Cardiac fibroblast (primary cell): Measurements from ENCODE around the gene TRIM52.
A peak's percentile ranks its signal among the peaks of the same experiment; 100 is the strongest.

Experiments
- DNase-seq, 2 donors: peaks; one replicate each; pipeline versions ENCODE4 v3.0.0 to v3.0.0-alpha.2; 2010; ENCODE audit warnings: low read depth in 2 of 2
- H3K4me3 ChIP-seq, 2 donors: replicated peaks in 1 of 2; 1 replicate in 1 of 2; 2 replicates in 1 of 2; pipeline ENCODE4 v1.5.1; 2011; ENCODE audit warnings: low read depth in 2 of 2, low read length in 2 of 2, mild to moderate bottlenecking in 2 of 2, moderate library complexity in 1 of 2
- TF ChIP-seq, protein P1 (sequence below): IDR thresholded peaks from one replicate; pipeline ENCODE4 v1.5.1; 2011; ENCODE audit warnings: low read depth, mild to moderate bottlenecking, low read length, inconsistent platforms

TRIM52 gene

DNA sequence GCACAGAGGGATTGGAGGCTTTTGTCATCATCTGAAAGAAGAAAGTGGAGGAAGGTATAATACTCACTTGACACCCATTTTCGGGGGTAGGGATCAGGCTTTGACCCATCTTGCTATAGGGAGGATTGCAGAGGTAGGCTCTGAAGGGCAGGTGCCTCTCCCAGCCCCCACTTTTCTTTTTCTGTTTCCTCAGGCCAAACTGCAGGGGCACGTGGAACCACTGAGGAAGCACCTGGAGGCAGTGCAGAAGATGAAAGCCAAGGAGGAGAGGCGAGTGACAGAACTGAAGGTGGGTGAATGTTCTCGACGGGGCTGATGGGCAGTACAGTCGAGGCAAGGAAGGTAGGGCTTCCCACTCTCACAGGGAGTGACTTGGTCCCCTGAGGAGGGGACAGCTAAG, 30.4 kb downstream of the TRIM52 start:
- TF ChIP-seq, protein P1, sequence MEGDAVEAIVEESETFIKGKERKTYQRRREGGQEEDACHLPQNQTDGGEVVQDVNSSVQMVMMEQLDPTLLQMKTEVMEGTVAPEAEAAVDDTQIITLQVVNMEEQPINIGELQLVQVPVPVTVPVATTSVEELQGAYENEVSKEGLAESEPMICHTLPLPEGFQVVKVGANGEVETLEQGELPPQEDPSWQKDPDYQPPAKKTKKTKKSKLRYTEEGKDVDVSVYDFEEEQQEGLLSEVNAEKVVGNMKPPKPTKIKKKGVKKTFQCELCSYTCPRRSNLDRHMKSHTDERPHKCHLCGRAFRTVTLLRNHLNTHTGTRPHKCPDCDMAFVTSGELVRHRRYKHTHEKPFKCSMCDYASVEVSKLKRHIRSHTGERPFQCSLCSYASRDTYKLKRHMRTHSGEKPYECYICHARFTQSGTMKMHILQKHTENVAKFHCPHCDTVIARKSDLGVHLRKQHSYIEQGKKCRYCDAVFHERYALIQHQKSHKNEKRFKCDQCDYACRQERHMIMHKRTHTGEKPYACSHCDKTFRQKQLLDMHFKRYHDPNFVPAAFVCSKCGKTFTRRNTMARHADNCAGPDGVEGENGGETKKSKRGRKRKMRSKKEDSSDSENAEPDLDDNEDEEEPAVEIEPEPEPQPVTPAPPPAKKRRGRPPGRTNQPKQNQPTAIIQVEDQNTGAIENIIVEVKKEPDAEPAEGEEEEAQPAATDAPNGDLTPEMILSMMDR: no peak
- no peak overlapping the region for H3K4me3 ChIP-seq
- DNase-seq: no peak

GRCh38 chr5:181229996-181230395, 30.9 kb downstream of the TRIM52 start:
- DNase-seq: no peak
- H3K4me3 ChIP-seq: no peak overlapping the region
- TF ChIP-seq, protein P1: no peak

DNA sequence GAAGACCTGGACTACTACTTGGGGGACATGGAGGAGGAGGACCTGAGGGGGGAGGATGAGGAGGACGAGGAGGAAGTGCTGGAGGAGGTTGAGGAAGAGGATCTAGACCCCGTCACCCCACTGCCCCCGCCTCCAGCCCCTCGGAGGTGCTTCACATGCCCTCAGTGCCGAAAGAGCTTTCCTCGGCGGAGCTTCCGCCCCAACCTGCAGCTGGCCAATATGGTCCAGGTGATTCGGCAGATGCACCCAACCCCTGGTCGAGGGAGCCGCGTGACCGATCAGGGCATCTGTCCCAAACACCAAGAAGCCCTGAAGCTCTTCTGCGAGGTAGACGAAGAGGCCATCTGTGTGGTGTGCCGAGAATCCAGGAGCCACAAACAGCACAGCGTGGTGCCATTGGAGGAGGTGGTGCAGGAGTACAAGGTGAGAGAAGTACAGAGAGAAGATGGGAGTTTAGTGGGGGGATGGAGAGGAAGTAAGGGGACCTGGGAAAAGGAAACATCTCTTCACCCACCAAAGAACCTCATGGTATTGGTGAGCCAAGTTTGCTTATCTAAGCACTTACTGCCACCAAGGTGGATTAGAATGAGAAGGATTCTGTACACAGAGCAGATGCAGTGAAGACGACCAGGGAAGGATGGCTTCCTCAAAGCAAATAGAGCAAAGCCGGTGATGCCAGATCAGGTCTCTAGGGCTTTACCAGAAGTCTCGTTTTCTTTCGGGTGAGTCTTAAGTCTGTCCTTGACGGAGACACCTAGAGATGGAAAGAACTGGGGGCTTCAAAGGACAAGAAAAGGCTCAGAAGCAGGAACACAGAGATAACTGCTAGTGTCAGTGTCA, 36.3 kb downstream of the TRIM52 start:
- H3K4me3 ChIP-seq: peak overlapping the region; percentile 89 to 90
- TF ChIP-seq, protein P1: no peak
- DNase-seq: no peak

DNA sequence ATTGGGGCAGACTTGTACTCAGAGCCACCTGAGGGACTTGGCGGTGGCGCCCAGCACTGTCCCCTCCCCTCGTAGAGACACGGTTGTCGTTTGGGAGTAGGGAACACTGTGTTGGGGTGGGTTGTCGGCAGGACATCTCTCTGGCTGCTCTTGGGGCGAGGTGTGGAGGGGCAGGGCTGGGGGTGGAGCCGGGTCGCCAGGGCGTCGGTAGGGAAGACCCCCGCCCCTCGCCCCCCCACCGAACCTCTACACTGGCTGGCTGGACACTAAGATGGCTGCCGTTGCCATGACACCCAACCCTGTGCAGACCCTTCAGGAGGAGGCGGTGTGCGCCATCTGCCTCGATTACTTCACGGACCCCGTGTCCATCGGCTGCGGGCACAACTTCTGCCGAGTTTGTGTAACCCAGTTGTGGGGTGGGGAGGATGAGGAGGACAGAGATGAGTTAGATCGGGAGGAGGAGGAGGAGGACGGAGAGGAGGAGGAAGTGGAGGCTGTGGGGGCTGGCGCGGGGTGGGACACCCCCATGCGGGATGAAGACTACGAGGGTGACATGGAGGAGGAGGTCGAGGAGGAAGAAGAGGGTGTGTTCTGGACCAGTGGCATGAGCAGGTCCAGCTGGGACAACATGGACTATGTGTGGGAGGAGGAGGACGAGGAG, 37.1 kb downstream of the TRIM52 start:
- TF ChIP-seq, protein P1: no peak
- DNase-seq: peak; percentile 41 to 57
- peak overlapping the region; percentile 89 to 90 for H3K4me3 ChIP-seq

DNA sequence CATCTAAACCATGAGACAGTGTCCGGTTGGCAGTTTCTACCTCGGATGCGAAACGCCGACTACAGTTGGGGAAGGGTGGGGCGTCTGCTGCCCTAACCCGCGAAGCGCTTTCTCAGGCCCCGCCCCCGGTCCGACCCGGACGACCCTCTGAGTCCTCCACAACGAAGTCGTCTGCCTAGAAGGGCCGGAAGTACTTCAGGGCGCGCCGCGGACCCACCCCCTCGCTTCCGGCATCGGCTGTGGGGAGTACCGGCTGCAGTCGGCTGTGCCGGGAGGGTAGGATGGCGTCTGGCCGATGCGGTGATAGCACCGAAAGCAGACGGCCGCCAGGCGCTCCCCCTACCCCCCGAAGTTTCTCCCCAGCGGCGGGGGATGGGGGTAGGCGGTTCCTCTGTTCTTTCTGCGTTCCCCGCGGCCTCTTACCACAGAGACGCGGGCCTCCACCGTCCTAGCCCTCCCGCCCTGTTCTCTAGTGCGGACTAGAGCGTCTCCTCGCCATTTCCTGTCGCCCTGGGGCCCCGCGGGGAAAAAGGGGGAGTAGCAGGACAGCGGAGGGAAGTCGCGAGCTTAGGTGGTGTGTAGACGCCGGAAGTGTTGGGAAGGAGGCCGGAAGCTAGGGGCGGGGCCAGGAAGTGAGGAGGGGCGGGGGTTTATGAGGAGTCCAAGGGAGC, 37.8 kb downstream of the TRIM52 start, which contains the start of gene TRIM41:
TSS of gene TRIM41 (plus strand) at position 224 of the 671 bp plus-strand sequence. CDS start 719 bp downstream, outside the sequence.
- peak within 1 kb of the TSS; percentile 89 to 90 for H3K4me3 ChIP-seq
- TF ChIP-seq, protein P1: peak; percentile 22
- peak; percentile 99 to 100 for DNase-seq

DNA sequence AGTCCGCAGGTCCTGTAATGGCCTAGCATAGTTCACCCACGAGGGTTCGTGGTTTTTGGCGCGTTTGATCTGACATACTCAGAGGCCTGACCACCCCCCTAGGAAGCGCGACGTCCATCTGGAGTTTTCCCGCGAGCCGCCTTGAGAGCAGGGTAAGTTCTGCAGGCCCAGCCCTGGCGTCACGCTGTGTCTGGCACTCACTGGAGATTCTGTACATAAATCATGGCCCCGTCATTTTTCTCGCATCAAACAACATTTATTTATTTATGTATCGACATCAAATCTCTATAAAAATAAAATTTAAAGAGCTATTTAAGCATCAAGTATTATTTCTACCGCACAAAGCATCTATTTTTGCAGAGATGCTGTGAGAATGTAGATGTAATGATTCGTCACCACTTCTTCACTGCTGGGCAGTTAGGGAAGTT, 38.3 kb downstream of the TRIM52 start:
- TF ChIP-seq, protein P1: no peak
- H3K4me3 ChIP-seq: peak overlapping the region; percentile 89 to 90
- no peak for DNase-seq
